GM18951 (cell line): ENCODE results near the gene DEFB118.
"Not testable (repeated sequence)": the region's sequence is repeated elsewhere in the genome, so short reads cannot be mapped to it uniquely, and the experiment has no call there.

Experiments
- POLR2A ChIP-seq: IDR thresholded peaks from 4 replicates; pipeline ENCODE4 v1.6.1; 2011; ENCODE audit warnings: mild to moderate bottlenecking; ENCODE audit not compliant: insufficient read length, insufficient read depth; ENCODE audit errors: extremely low read depth
- in situ Hi-C: fragments of 300-500 bp; cut with MboI; formaldehyde crosslinking; loops from one replicate; pipeline ENCODE4 v1.12.0; 2022; ENCODE audit warnings: low sequenced_read_pairs, mixed read lengths, inconsistent platforms; ENCODE audit not compliant: unreplicated experiment

The DEFB118 gene

GRCh38 chr20:31368301-31368700 is at the start of gene DEFB118:
Gene DEFB118 (plus strand): TSS chr20:31368601. CDS start chr20:31368651, 50 bp downstream.
- in situ Hi-C loops, result no loop called here
- no peak for TF ChIP-seq POLR2A

- no peak for TF ChIP-seq POLR2A
- in situ Hi-C loops, result no loop called here
Observed at GRCh38 chr20:31322504-31322903, 45.9 kb upstream of the DEFB118 start.

- in situ Hi-C loops, result no loop called here
- TF ChIP-seq POLR2A, result no peak
Observed at GRCh38 chr20:31330893-31331292, 37.5 kb upstream of the DEFB118 start.

GRCh38 chr20:31341470-31341869 is 26.9 kb upstream of the DEFB118 start:
- no peak for TF ChIP-seq POLR2A
- in situ Hi-C loops, result no loop called here

- TF ChIP-seq POLR2A, result no peak
- in situ Hi-C loops, result no loop called here
Observed at GRCh38 chr20:31355981-31356380, 12.4 kb upstream of the DEFB118 start.

GRCh38 chr20:31363295-31363694 is 5.1 kb upstream of the DEFB118 start:
- in situ Hi-C loops, result no loop called here
- TF ChIP-seq POLR2A, result no peak

- in situ Hi-C loops, result not testable (repeated sequence)
Observed at GRCh38 chr20:31364272-31364671, 4.1 kb upstream of the DEFB118 start.

GRCh38 chr20:31374346-31374745 is 5.9 kb downstream of the DEFB118 start:
- in situ Hi-C loops, result no loop called here
- no peak for TF ChIP-seq POLR2A

- TF ChIP-seq POLR2A, result no peak
- in situ Hi-C loops, result no loop called here
Observed at GRCh38 chr20:31390490-31390889, 22.1 kb downstream of the DEFB118 start, which contains the start of gene DEFB119. Gene DEFB119 (minus strand): TSS chr20:31390590. CDS start chr20:31390483, 107 bp downstream.

GRCh38 chr20:31392836-31393235 is 24.4 kb downstream of the DEFB118 start:
- in situ Hi-C loops, result no loop called here
- no peak for TF ChIP-seq POLR2A

GRCh38 chr20:31394900-31395299 is 26.5 kb downstream of the DEFB118 start:
- in situ Hi-C loops, result no loop called here
- TF ChIP-seq POLR2A, result no peak

GRCh38 chr20:31403886-31404285 is 35.5 kb downstream of the DEFB118 start:
- in situ Hi-C loops, result no loop called here
- TF ChIP-seq POLR2A, result no peak

GRCh38 chr20:31406115-31406514 is 37.7 kb downstream of the DEFB118 start, which contains the start of gene DEFB121:
Gene DEFB121 (minus strand): TSS chr20:31406215. CDS start chr20:31406152, 63 bp downstream.
- TF ChIP-seq POLR2A, result no peak
- in situ Hi-C loops, result no loop called here

GRCh38 chr20:31410011-31410410 is 41.6 kb downstream of the DEFB118 start:
- in situ Hi-C loops, result no loop called here
- no peak for TF ChIP-seq POLR2A

- in situ Hi-C loops, result no loop called here
- no peak for TF ChIP-seq POLR2A
Observed at GRCh38 chr20:31414381-31414780, 46.0 kb downstream of the DEFB118 start.

GRCh38 chr20:31415653-31416052 is 47.3 kb downstream of the DEFB118 start:
- TF ChIP-seq POLR2A, result no peak
- in situ Hi-C loops, result no loop called here

- no peak for TF ChIP-seq POLR2A
- in situ Hi-C loops, result no loop called here
Observed at GRCh38 chr20:31418307-31418706, 49.9 kb downstream of the DEFB118 start.
